K562 (cell line): ENCODE data around the gene RAD51AP2. TPM values are rescaled to one million over a fixed set of nuclear protein-coding genes. Genes with fewer than 3 reads are reported as not detected.

Experiments
- ATAC-seq: fragments of 200-7000 bp; cut with Tn5 transposase; 3 replicates; pipeline ENCODE4 v1.9.1; 2020; ENCODE audit warnings: moderate library complexity
- BruUV-seq: library from RNA; stranded (reverse); fragments of 400-500 nt; replicated peaks from 2 replicates; lab custom pipeline; 2021; lab: Mats Ljungman, UMichigan
- CTCF ChIA-PET: fragments of 300-600 bp; formaldehyde crosslinking; extraction: SDS; loops from one replicate; lab custom pipeline; 2021; ENCODE audit warnings: low intra/inter-chr PET ratio; lab: Yijun Ruan, JAX
- POLR2A ChIA-PET: fragments of 300-600, 350-650 bp; sonication (Branson Sonifier 250); formaldehyde crosslinking; extraction: SDS; loops from one replicate; lab custom pipeline; 2021; ENCODE audit warnings: antibody characterized with exemption, inconsistent platforms; lab: Yijun Ruan, JAX
- DNase-seq, 4 experiments: peaks; one replicate each; pipeline versions ENCODE4 v3.0.0 to v3.0.0-alpha.2; 2011 to 2018; ENCODE audit warnings: low spot score in 3 of 4, mixed read lengths in 3 of 4; ENCODE audit errors: extremely low read depth in 1 of 4
- FAIRE-seq: peaks from 2 replicates; lab custom pipeline; 2011; peaks lifted over from hg19 to GRCh38; lab: Jason Lieb, UNC
- H2AFZ ChIP-seq: 2 replicates; pipeline ENCODE4 v1.6.0; 2011; ENCODE audit warnings: low read depth, low read length, control low read depth, inconsistent platforms
- H3K27ac ChIP-seq: fragments of 200-600 bp; 3 replicates; pipeline ENCODE4 v1.8.0; 2011; ENCODE audit warnings: low read depth, mild to moderate bottlenecking, control low read depth, inconsistent platforms, low read length, moderate library complexity, mixed read lengths; ENCODE audit errors: extremely low read depth
- H3K27me3 ChIP-seq, 2 experiments: fragments of 300-600 bp in 1 of 2; 2 replicates in 1 of 2; 3 replicates in 1 of 2; pipeline versions ENCODE4 v1.6.0 to v1.8.0; 2011; ENCODE audit warnings: inconsistent platforms in 2 of 2, low read length in 2 of 2, mild to moderate bottlenecking in 1 of 2, mixed read lengths in 1 of 2, moderate library complexity in 1 of 2; ENCODE audit not compliant: control insufficient read depth in 2 of 2, insufficient read depth in 2 of 2
- H3K36me3 ChIP-seq: fragments of 300-600 bp; 3 replicates; pipeline ENCODE4 v1.8.0; 2011; ENCODE audit warnings: mild to moderate bottlenecking, low read length, inconsistent platforms; ENCODE audit not compliant: control insufficient read depth, insufficient read depth
- H3K4me1 ChIP-seq, 2 experiments: fragments of 200-600 bp in 1 of 2; replicated peaks in 1 of 2; 2 replicates in 1 of 2; 3 replicates in 1 of 2; pipeline versions ENCODE4 v1.5.1 to v1.8.0; 2011; ENCODE audit warnings: inconsistent platforms in 2 of 2, low read length in 2 of 2, mild to moderate bottlenecking in 1 of 2, mixed read lengths in 1 of 2, moderate library complexity in 1 of 2; ENCODE audit not compliant: control insufficient read depth in 2 of 2, insufficient read depth in 2 of 2
- H3K4me2 ChIP-seq: 2 replicates; pipeline ENCODE4 v1.6.1; 2011; ENCODE audit warnings: low read length, control low read depth, inconsistent platforms, mixed read lengths; ENCODE audit not compliant: insufficient read depth
- H3K4me3 ChIP-seq: fragments of 200-600 bp; sonication (generic), shearing (Covaris generic); 2 replicates; pipeline ENCODE4 v1.5.1; 2016; ENCODE audit warnings: control low read depth, inconsistent platforms
- H3K79me2 ChIP-seq: fragments of 200-600 bp; 3 replicates; pipeline ENCODE4 v1.8.0; 2011; ENCODE audit warnings: low read length, inconsistent platforms; ENCODE audit not compliant: control insufficient read depth, insufficient read depth
- H3K9ac ChIP-seq, 2 experiments: 2 replicates each; pipeline versions ENCODE4 v1.6.0 to v1.6.1; 2011; ENCODE audit warnings: low read depth in 2 of 2, low read length in 2 of 2, control low read depth in 1 of 2, inconsistent platforms in 1 of 2, mild to moderate bottlenecking in 1 of 2, mixed read lengths in 1 of 2; ENCODE audit not compliant: insufficient read depth in 1 of 2
- H3K9me1 ChIP-seq: one replicate; pipeline ENCODE4 v1.6.0; 2011; ENCODE audit warnings: inconsistent platforms, mild to moderate bottlenecking, low read length, moderate library complexity; ENCODE audit not compliant: control insufficient read depth, insufficient read depth
- H3K9me3 ChIP-seq: replicated peaks from 2 replicates; pipeline ENCODE4 v1.5.1; 2011; ENCODE audit warnings: low read depth, low read length, inconsistent platforms; ENCODE audit not compliant: control insufficient read depth, insufficient read depth
- H4K20me1 ChIP-seq: replicated peaks from 2 replicates; pipeline ENCODE4 v1.6.1; 2011; ENCODE audit warnings: low read length, inconsistent platforms, mixed read lengths; ENCODE audit not compliant: control insufficient read depth, insufficient read depth
- ARID3B ChIP-seq: fragments of 250-450 bp; sonication (Bioruptor Pico); IDR thresholded peaks from 2 replicates; pipeline ENCODE4 v1.4.0; 2020; ENCODE audit warnings: borderline replicate concordance
- BHLHE40 ChIP-seq: IDR thresholded peaks from 2 replicates; pipeline ENCODE4 v1.6.1; 2011; ENCODE audit warnings: low read length, improper control_type of control experiment
- BRF1 ChIP-seq: IDR thresholded peaks from 3 replicates; pipeline ENCODE4 v1.6.1; 2011; ENCODE audit warnings: borderline replicate concordance, mild to moderate bottlenecking; ENCODE audit not compliant: insufficient read length; ENCODE audit errors: extremely low read depth
- C11orf30 ChIP-seq: fragments of 450-650 bp; IDR thresholded peaks from 2 replicates; pipeline ENCODE4 v1.6.1; 2016; ENCODE audit warnings: low read depth, mild to moderate bottlenecking
- CXXC5 ChIP-seq: fragments of 250-450 bp; sonication (Bioruptor Pico); IDR thresholded peaks from 2 replicates; pipeline ENCODE4 v1.8.0; 2022; ENCODE audit warnings: inconsistent platforms, mild to moderate bottlenecking, moderate library complexity
- GTF2A2 ChIP-seq: IDR thresholded peaks from 2 replicates; pipeline ENCODE4 v1.6.1; 2016; ENCODE audit warnings: mild to moderate bottlenecking, missing genetic modification characterization, missing compliant biosample characterization
- HMBOX1 ChIP-seq: sonication (generic); IDR thresholded peaks from 2 replicates; pipeline ENCODE4 v1.6.1; 2016
- MCM3 ChIP-seq: fragments of 450-650 bp; IDR thresholded peaks from 2 replicates; pipeline ENCODE4 v1.6.1; 2016
- MCM5 ChIP-seq: fragments of 450-650 bp; IDR thresholded peaks from 2 replicates; pipeline ENCODE4 v1.6.1; 2016; ENCODE audit warnings: low read depth
- MLX ChIP-seq, 2 experiments: fragments of 450-650 bp in 1 of 2; sonication (generic) in 1 of 2; formaldehyde crosslinking; conservative IDR thresholded peaks; 2 replicates each; pipeline versions ENCODE4 v1.4.0 to v1.8.1; 2020 to 2022; ENCODE audit warnings: mild to moderate bottlenecking in 1 of 2, missing genetic modification reagents in 1 of 2
- NFRKB ChIP-seq: fragments of 450-650 bp; IDR thresholded peaks from 2 replicates; pipeline ENCODE4 v1.6.1; 2016; ENCODE audit warnings: low read depth
- NR1H2 ChIP-seq: sonication (generic); formaldehyde crosslinking; IDR thresholded peaks from 2 replicates; pipeline ENCODE4 v1.4.0; 2020; ENCODE audit warnings: mild to moderate bottlenecking, missing genetic modification reagents
- PML ChIP-seq: IDR thresholded peaks from 2 replicates; pipeline ENCODE4 v1.6.1; 2012; ENCODE audit warnings: low read length, inconsistent platforms
- PPARD ChIP-seq: fragments of 250-450 bp; sonication (Bioruptor Pico); IDR thresholded peaks from 2 replicates; pipeline ENCODE4 v1.8.0; 2022; ENCODE audit warnings: inconsistent platforms, mild to moderate bottlenecking, moderate library complexity
- RBFOX2 ChIP-seq: fragments of 200-400 bp; formaldehyde crosslinking; IDR thresholded peaks from 2 replicates; pipeline ENCODE4 v1.6.1; 2017; ENCODE audit warnings: low read depth, mild to moderate bottlenecking, low read length, moderate library complexity
- TEAD2 ChIP-seq: fragments of 450-650 bp; IDR thresholded peaks from 2 replicates; pipeline ENCODE4 v1.6.1; 2016; ENCODE audit warnings: missing genetic modification characterization, control low read depth, missing compliant biosample characterization
- TRIM28 ChIP-seq: fragments of 450-650 bp; IDR thresholded peaks from 2 replicates; pipeline ENCODE4 v1.6.1; 2017
- ZBTB7A ChIP-seq: IDR thresholded peaks from 2 replicates; pipeline ENCODE4 v1.6.1; 2011; ENCODE audit warnings: low read depth, mild to moderate bottlenecking, low read length, moderate library complexity, borderline replicate concordance; ENCODE audit not compliant: control insufficient read depth
- ZNF444 ChIP-seq: fragments of 250-450 bp; sonication (Bioruptor Pico); IDR thresholded peaks from 2 replicates; pipeline ENCODE4 v1.4.0; 2020; ENCODE audit warnings: mild to moderate bottlenecking, moderate library complexity
- ZNF583 ChIP-seq: fragments of 250-450 bp; sonication (Bioruptor Pico); IDR thresholded peaks from 2 replicates; pipeline ENCODE4 v1.4.0; 2020
- whole genome bisulfite sequencing: fragments of 100-300 bp; shearing (Covaris generic); methylation state at CpG from one replicate; pipeline ENCODE4 v1.1.6; 2016; ENCODE audit warnings: low coverage, mixed read lengths; ENCODE audit not compliant: insufficient coverage; ENCODE audit errors: missing lambda C conversion rate; 5-methylcytosine and 5-hydroxymethylcytosine counted together
- in situ Hi-C: fragments of 300-500 bp; cut with MboI; formaldehyde crosslinking; loops from 4 replicates; pipeline ENCODE4 v1.15.0; 2018; ENCODE audit warnings: inconsistent platforms, mixed read lengths
- intact Hi-C: fragments of 100-400 bp; cut with micrococcal nuclease; formaldehyde crosslinking; loops from 2 replicates; pipeline ENCODE4 v1.14.2; 2022
- polyA plus RNA-seq, 8 experiments: library from polyadenylated mRNA; depleted of rRNA in 4 of 8; stranded (reverse) in 5 of 8; unstranded in 3 of 8; fragments of >200 nt; fragmentation: Nextera tagmentation in 2 of 8; fragmentation: Illumina TruSeq in 1 of 8; extraction: Ambion mirVana in 2 of 8; extraction: Trizol in 1 of 8; gene quantifications; 2 replicates each; pipeline versions ENCODE4 v1.2.1 to v1.2.3, GENCODE V29; 2011 to 2014; ENCODE audit warnings: inconsistent platforms in 1 of 8, missing spikeins in 1 of 8
- total RNA-seq, 7 experiments: library from RNA; depleted of rRNA in 6 of 7; stranded (reverse); fragments of >200 nt in 6 of 7; fragmentation: Illumina TruSeq in 2 of 7; extraction: Trizol in 2 of 7; gene quantifications; 2 replicates each; pipeline versions ENCODE4 v1.2.1 to v1.2.3, GENCODE V29; 2011 to 2021; ENCODE audit warnings: low replicate concordance in 1 of 7

The RAD51AP2 gene
- total and polyA plus RNA-seq, 9 of the 15 experiments (the other 6 are each of a cell fraction or from before 2014, with no cell fraction given) = 0.01 to 0.04 (median 0.04) TPM; not detected in 6

- TF ChIP-seq MLX (CRISPR knock-in tag; conservative IDR thresholded peaks at IDR 0.05) = no peak
- no peak for TF ChIP-seq ARID3B (CRISPR knock-in tag)
- no peak for TF ChIP-seq NR1H2 (CRISPR knock-in tag)
- TF ChIP-seq GTF2A2 (tag) = no peak
- TF ChIP-seq RBFOX2 = no peak
- TF ChIP-seq TRIM28 = no peak
Observed at GRCh38 chr2:17547237-17547636, 29.0 kb upstream of the RAD51AP2 start (continued).

GRCh38 chr2:17545680-17546613, 27.7 kb upstream of the RAD51AP2 start:
- no peak overlapping the region for H3K4me3 ChIP-seq
- DNase-seq (no peak), ATAC-seq (no peak), FAIRE-seq (no peak)
- no peaks in the 10 kb centered on the region for H3K36me3 ChIP-seq
- no peak overlapping the region for H2AFZ ChIP-seq
- H3K27me3 ChIP-seq = peaks cover 5 to 16% of the 10 kb centered on the region in 2 experiments; a peak in 3 of 5 replicates
- no peaks in the 10 kb centered on the region for H3K4me1 ChIP-seq
- H3K9me1 ChIP-seq = no peaks in the 10 kb centered on the region
- no peaks in the 10 kb centered on the region for H3K79me2 ChIP-seq
- no peaks in the 10 kb centered on the region for H4K20me1 ChIP-seq
- intact Hi-C loops = no loop called here
- in situ Hi-C loops = no loop called here
- ChIA-PET POLR2A (interaction anchor here (0.6 kb wide), 1 partner anchor 222 kb away, joined by 3 read pairs; no protein-coding TSS in a partner anchor), CTCF (no interaction called here)
- 2% methylated on average over 5 of the region's 5 CpGs for WGBS
- no peaks in the 10 kb centered on the region for H3K9me3 ChIP-seq
- BruUV-seq = no TSS peak
- H3K27ac ChIP-seq = no peak overlapping the region
- no peak overlapping the region for H3K4me2 ChIP-seq
- no peak overlapping the region for H3K9ac ChIP-seq
- TF ChIP-seq ZNF583 (CRISPR knock-in tag) = no peak
- no peak for TF ChIP-seq PML
- no peak for TF ChIP-seq BRF1
- TF ChIP-seq PPARD = no peak
- no peak for TF ChIP-seq CXXC5
- no peak for TF ChIP-seq C11orf30
- no peak for TF ChIP-seq NFRKB
- no peak for TF ChIP-seq HMBOX1
- no peak for TF ChIP-seq MCM5
- no peak for TF ChIP-seq TEAD2
- no peak for TF ChIP-seq ZNF444 (CRISPR knock-in tag)
- TF ChIP-seq ZBTB7A = no peak
- no peak for TF ChIP-seq MCM3
- TF ChIP-seq BHLHE40 = no peak
